HepG2 (cell line): ENCODE results near the gene PARP15.

Source experiments
- CREM ChIP-seq, 2 experiments: sonication (generic) in 1 of 2; formaldehyde crosslinking in 1 of 2; IDR thresholded peaks; 2 replicates each; pipeline versions ENCODE4 v1.4.0 to v1.6.1; 2016 to 2020; ENCODE audit warnings: antibody characterized with exemption in 1 of 2, mild to moderate bottlenecking in 1 of 2, missing genetic modification reagents in 1 of 2
- EZH2 ChIP-seq: conservative IDR thresholded peaks from 2 replicates; pipeline ENCODE4 v1.6.1; 2012; ENCODE audit warnings: mild to moderate bottlenecking, low read depth, low read length, moderate library complexity
- FOXM1 ChIP-seq: sonication (generic); formaldehyde crosslinking; IDR thresholded peaks from 2 replicates; pipeline ENCODE4 v1.5.0; 2020; ENCODE audit warnings: missing genetic modification reagents
- PCBP2 ChIP-seq: fragments of 200-400 bp; formaldehyde crosslinking; optimal IDR thresholded peaks from 2 replicates; pipeline ENCODE3; 2018; ENCODE audit warnings: low read length, low read depth; ENCODE audit not compliant: poor library complexity, severe bottlenecking
- SP4 ChIP-seq: sonication (generic); formaldehyde crosslinking; IDR thresholded peaks from 2 replicates; pipeline ENCODE4 v1.8.1; 2023; ENCODE audit warnings: mild to moderate bottlenecking, missing genetic modification reagents
- ZNF317 ChIP-seq: sonication (generic); formaldehyde crosslinking; IDR thresholded peaks from 2 replicates; pipeline ENCODE4 v1.5.0; 2020; ENCODE audit warnings: mild to moderate bottlenecking, missing genetic modification reagents
- TF ChIP-seq, protein P1 (sequence below): sonication (generic); formaldehyde crosslinking; IDR thresholded peaks from 2 replicates; pipeline ENCODE4 v1.4.0; 2020; ENCODE audit warnings: missing genetic modification reagents
- TF ChIP-seq, protein P2 (sequence below): IDR thresholded peaks from 2 replicates; pipeline ENCODE4 v1.6.1; 2012; ENCODE audit warnings: inconsistent platforms
- TF ChIP-seq, protein P3 (sequence below): sonication (generic); formaldehyde crosslinking; IDR thresholded peaks from 2 replicates; pipeline ENCODE4 v1.5.0; 2020; ENCODE audit warnings: mild to moderate bottlenecking, missing genetic modification reagents, moderate library complexity

DNA sequence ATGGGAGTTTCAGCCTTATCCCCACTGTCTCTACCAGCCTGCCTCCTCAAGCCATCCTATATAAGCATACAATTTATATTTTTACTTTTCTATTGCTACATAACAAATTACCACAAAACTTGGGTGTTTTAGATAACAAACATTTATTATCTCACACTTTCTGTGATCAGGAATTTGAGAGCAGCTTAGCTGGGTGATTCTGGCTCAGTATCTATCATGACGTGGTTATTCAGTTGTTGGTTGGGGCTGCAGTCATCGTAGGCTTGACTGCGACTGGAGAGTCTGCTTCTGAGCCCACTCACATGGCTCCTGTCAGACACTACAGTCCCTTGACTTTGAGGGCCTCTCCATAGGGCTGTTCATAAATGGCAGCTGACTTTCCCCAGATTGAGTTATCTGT is 20.7 kb downstream of the PARP15 start:
- TF ChIP-seq CREM (IDR thresholded peaks at IDR 0.05) (no peak), CREM (CRISPR knock-in tag; IDR thresholded peaks at IDR 0.05) (no peak), SP4 (CRISPR knock-in tag) (no peak), FOXM1 (CRISPR knock-in tag) (no peak), PCBP2 (no peak), ZNF317 (CRISPR knock-in tag) (no peak), EZH2 (no peak)
- TF ChIP-seq, protein P1, sequence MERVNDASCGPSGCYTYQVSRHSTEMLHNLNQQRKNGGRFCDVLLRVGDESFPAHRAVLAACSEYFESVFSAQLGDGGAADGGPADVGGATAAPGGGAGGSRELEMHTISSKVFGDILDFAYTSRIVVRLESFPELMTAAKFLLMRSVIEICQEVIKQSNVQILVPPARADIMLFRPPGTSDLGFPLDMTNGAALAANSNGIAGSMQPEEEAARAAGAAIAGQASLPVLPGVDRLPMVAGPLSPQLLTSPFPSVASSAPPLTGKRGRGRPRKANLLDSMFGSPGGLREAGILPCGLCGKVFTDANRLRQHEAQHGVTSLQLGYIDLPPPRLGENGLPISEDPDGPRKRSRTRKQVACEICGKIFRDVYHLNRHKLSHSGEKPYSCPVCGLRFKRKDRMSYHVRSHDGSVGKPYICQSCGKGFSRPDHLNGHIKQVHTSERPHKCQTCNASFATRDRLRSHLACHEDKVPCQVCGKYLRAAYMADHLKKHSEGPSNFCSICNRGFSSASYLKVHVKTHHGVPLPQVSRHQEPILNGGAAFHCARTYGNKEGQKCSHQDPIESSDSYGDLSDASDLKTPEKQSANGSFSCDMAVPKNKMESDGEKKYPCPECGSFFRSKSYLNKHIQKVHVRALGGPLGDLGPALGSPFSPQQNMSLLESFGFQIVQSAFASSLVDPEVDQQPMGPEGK (CRISPR knock-in tag) = no peak
- TF ChIP-seq, protein P2, sequence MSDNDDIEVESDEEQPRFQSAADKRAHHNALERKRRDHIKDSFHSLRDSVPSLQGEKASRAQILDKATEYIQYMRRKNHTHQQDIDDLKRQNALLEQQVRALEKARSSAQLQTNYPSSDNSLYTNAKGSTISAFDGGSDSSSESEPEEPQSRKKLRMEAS = no peak
- TF ChIP-seq, protein P3, sequence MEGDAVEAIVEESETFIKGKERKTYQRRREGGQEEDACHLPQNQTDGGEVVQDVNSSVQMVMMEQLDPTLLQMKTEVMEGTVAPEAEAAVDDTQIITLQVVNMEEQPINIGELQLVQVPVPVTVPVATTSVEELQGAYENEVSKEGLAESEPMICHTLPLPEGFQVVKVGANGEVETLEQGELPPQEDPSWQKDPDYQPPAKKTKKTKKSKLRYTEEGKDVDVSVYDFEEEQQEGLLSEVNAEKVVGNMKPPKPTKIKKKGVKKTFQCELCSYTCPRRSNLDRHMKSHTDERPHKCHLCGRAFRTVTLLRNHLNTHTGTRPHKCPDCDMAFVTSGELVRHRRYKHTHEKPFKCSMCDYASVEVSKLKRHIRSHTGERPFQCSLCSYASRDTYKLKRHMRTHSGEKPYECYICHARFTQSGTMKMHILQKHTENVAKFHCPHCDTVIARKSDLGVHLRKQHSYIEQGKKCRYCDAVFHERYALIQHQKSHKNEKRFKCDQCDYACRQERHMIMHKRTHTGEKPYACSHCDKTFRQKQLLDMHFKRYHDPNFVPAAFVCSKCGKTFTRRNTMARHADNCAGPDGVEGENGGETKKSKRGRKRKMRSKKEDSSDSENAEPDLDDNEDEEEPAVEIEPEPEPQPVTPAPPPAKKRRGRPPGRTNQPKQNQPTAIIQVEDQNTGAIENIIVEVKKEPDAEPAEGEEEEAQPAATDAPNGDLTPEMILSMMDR (CRISPR knock-in tag) = no peak
